NCI-H1105 treated with DMSO at 0.1 percent for 48 hours (cell line): ENCODE measurements around the gene UXS1.
"Not testable (repeated sequence)": the region's sequence is repeated elsewhere in the genome, so short reads cannot be mapped to it uniquely, and the experiment has no call there.

ENCODE experiments used
- DNase-seq: peaks from one replicate; lab custom pipeline; 2025; lab: John Stamatoyannopoulos, UW

Gene UXS1

GRCh38 chr2:106193977-106194778, at the start of gene UXS1:
UXS1 (minus strand) TSS chr2:106194301; CDS start chr2:106194241, 60 bp downstream.
- peak; percentile 91 for DNase-seq

GRCh38 chr2:106239491-106239890, 45.4 kb upstream of the UXS1 start:
- not testable (repeated sequence) for DNase-seq

- not testable (repeated sequence) for DNase-seq
Measured at GRCh38 chr2:106235392-106235791, 41.3 kb upstream of the UXS1 start.

GRCh38 chr2:106233350-106233706, 39.2 kb upstream of the UXS1 start:
- DNase-seq = no peak

GRCh38 chr2:106232638-106233349, 38.7 kb upstream of the UXS1 start:
- no peak for DNase-seq

GRCh38 chr2:106223347-106223746, 29.2 kb upstream of the UXS1 start:
- DNase-seq = no peak

GRCh38 chr2:106222057-106222456, 28.0 kb upstream of the UXS1 start:
- not testable (repeated sequence) for DNase-seq

GRCh38 chr2:106219813-106220212, 25.7 kb upstream of the UXS1 start:
- DNase-seq = no peak

- DNase-seq = not testable (repeated sequence)
Measured at GRCh38 chr2:106219157-106219556, 25.1 kb upstream of the UXS1 start.

GRCh38 chr2:106208874-106209273, 14.8 kb upstream of the UXS1 start:
- no peak for DNase-seq

- no peak for DNase-seq
Measured at GRCh38 chr2:106208399-106208798, 14.3 kb upstream of the UXS1 start.

- DNase-seq = no peak
Measured at GRCh38 chr2:106207246-106207645, 13.1 kb upstream of the UXS1 start.

GRCh38 chr2:106205488-106205887, 11.4 kb upstream of the UXS1 start:
- no peak for DNase-seq

GRCh38 chr2:106204551-106204950, 10.4 kb upstream of the UXS1 start:
- DNase-seq = not testable (repeated sequence)

GRCh38 chr2:106201661-106202060, 7.6 kb upstream of the UXS1 start:
- no peak for DNase-seq

GRCh38 chr2:106197878-106198277, 3.8 kb upstream of the UXS1 start:
- DNase-seq = no peak

GRCh38 chr2:106195981-106196380, 1.9 kb upstream of the UXS1 start:
- DNase-seq = no peak

GRCh38 chr2:106195456-106195855, 1.4 kb upstream of the UXS1 start:
- DNase-seq = no peak

GRCh38 chr2:106193690-106193976, 468 bp downstream of the UXS1 start:
- DNase-seq = no peak

- peak; percentile 72 for DNase-seq
Measured at GRCh38 chr2:106192752-106193689, 1.1 kb downstream of the UXS1 start.

GRCh38 chr2:106191511-106192016, 2.5 kb downstream of the UXS1 start:
- DNase-seq = no peak

GRCh38 chr2:106189764-106190468, 4.2 kb downstream of the UXS1 start:
- no peak for DNase-seq
